Measurements from ENCODE around the gene EIF4H.
A peak's percentile ranks its signal among the peaks of the same experiment; 100 is the strongest.

EIF4H gene

DNA sequence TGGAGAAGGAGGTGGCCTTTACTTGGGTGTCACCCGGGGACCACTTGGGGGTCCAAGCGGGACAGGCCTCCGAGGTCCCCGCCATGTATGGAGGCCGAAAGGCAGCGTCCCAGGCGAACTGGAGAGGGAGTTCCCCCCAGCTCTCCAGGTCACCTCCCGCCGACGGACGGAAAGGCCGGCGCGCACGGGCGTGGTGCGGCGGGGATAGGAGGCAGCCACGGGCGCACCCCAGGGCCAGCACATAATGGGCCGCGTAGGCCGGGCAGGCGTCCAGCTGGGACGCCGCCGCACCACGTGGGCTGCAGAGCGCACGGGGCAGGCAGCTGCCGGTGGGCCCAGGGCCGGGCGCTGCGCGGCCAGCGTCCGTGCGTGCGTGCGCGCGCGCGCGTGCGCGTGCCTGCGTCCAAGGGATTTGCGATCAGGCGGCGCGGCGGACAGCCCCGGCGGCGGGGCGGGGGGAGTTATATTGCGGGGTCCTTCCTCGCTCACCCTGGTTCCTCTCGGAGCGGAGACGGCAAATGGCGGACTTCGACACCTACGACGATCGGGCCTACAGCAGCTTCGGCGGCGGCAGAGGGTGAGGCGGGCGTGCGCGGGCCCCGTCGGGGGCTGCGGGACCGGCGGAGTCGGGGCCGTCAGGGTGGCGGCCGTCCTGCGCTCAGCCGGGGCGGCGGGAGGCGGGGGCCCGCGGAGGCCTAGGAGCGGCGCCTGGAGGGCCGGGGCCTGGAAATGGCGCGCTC lies at the start of gene EIF4H:
Gene EIF4H, plus strand, starts transcription at position 491 of the 740 bp plus-strand sequence. Its CDS starts 28 bp downstream, at position 519.
- Mint-ChIP-seq H3K4me1 (peaks cover 46% of the 10 kb centered on the region), H3K4me3 (peak within 1 kb of the TSS; percentile 92 to 96 (median 96)), H3K27ac (peak within 1 kb of the TSS; percentile 87 to 97 (median 97)), H3K9me3 (no peaks in the 10 kb centered on the region), H3K27me3 (ENCODE audit: low read depth) (no peaks in the 10 kb centered on the region), H3K36me3 (ENCODE audit: low read depth) (peaks cover 17% of the 10 kb centered on the region)
- TF ChIP-seq, protein P1, sequence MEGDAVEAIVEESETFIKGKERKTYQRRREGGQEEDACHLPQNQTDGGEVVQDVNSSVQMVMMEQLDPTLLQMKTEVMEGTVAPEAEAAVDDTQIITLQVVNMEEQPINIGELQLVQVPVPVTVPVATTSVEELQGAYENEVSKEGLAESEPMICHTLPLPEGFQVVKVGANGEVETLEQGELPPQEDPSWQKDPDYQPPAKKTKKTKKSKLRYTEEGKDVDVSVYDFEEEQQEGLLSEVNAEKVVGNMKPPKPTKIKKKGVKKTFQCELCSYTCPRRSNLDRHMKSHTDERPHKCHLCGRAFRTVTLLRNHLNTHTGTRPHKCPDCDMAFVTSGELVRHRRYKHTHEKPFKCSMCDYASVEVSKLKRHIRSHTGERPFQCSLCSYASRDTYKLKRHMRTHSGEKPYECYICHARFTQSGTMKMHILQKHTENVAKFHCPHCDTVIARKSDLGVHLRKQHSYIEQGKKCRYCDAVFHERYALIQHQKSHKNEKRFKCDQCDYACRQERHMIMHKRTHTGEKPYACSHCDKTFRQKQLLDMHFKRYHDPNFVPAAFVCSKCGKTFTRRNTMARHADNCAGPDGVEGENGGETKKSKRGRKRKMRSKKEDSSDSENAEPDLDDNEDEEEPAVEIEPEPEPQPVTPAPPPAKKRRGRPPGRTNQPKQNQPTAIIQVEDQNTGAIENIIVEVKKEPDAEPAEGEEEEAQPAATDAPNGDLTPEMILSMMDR (IDR thresholded peaks at IDR 0.05; ENCODE audit: unreplicated experiment in 3 of 3) = no peak

DNA sequence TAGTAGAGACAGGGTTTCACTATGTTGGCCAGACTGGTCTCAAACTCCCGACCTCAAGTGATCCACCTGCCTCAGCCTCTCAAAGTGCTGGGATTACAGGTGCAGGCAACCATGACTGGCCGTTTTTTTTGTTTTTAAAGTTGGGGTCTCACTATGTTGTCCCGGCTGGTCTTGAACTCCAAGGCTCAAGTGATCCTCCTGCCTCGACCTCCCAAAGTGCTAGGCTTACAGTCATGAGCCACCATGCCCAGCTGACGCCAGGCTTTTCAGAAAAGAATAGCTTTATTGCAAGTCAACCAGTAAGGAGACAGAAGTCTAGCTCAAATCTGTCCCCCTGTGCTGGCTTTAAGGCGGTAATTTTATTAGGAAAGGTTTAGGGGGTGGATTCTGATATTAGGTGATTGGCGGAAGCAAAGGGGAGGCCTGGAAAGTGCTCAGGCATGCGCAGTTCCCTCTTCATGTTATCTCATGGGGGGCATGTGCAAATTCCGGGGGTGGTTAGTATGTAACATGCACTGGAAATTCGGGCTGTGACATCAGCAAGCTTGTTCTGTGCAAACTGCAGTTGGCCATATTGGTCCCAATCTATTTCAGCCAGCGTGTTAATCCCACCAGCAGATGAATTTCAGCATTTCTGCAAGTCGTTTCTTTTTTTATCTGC lies 47.8 kb upstream of the EIF4H start:
- H3K4me3 Mint-ChIP-seq = no peak overlapping the region
- TF ChIP-seq, protein P1 (IDR thresholded peaks at IDR 0.05; ENCODE audit: unreplicated experiment in 3 of 3) = no peak
- no peaks in the 10 kb centered on the region for H3K4me1 Mint-ChIP-seq
- peaks cover 3% of the 10 kb centered on the region for H3K36me3 Mint-ChIP-seq (ENCODE audit: low read depth)
- H3K9me3 Mint-ChIP-seq = no peaks in the 10 kb centered on the region
- no peak overlapping the region for H3K27ac Mint-ChIP-seq
- no peaks in the 10 kb centered on the region for H3K27me3 Mint-ChIP-seq (ENCODE audit: low read depth)

DNA sequence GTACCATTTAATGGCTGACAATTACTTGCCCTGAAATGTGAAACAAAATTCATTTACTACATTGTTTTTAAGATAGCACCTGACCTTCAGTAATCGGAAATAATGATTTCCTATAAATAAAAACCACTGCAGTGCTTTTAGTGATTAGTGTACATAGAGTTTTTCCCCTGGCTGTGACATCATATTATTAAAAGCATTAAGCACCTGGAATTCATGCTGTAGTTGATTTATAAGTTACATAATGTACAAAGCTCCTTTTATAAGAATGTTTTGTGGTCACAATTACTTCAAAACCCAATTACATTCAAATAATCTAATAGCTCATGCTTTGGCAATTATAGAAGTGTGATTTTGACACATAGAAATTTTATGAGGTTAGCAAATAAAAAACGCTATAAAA lies 44.3 kb upstream of the EIF4H start:
- Mint-ChIP-seq H3K27ac (no peak overlapping the region), H3K36me3 (ENCODE audit: low read depth) (no peaks in the 10 kb centered on the region), H3K4me1 (no peaks in the 10 kb centered on the region), H3K27me3 (ENCODE audit: low read depth) (no peaks in the 10 kb centered on the region), H3K4me3 (no peak overlapping the region), H3K9me3 (no peaks in the 10 kb centered on the region)
- TF ChIP-seq, protein P1 (IDR thresholded peaks at IDR 0.05; ENCODE audit: unreplicated experiment in 3 of 3) = no peak

DNA sequence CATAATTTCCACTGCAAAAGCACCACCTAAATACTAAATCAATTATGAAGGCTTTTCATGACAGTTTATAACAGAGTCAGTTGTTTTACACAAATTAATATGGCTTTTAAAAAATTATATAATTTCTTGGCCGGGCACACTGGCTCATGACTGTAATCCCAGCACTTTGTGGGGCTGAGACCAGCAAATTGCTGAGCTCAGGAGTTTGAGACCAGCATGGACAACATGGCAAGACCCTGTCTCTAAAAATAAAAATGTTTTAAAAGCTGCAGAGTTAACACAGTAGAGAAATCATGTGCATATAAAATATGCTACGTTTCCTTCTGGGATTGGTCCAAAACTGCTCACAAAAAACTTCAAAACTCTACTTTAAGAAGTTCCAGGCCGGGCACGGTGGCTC lies 43.6 kb upstream of the EIF4H start:
- Mint-ChIP-seq H3K27ac (no peak overlapping the region), H3K9me3 (no peaks in the 10 kb centered on the region), H3K4me1 (no peaks in the 10 kb centered on the region), H3K4me3 (no peak overlapping the region), H3K36me3 (ENCODE audit: low read depth) (no peaks in the 10 kb centered on the region), H3K27me3 (ENCODE audit: low read depth) (no peaks in the 10 kb centered on the region)
- TF ChIP-seq, protein P1 (IDR thresholded peaks at IDR 0.05; ENCODE audit: unreplicated experiment in 3 of 3) = no peak

DNA sequence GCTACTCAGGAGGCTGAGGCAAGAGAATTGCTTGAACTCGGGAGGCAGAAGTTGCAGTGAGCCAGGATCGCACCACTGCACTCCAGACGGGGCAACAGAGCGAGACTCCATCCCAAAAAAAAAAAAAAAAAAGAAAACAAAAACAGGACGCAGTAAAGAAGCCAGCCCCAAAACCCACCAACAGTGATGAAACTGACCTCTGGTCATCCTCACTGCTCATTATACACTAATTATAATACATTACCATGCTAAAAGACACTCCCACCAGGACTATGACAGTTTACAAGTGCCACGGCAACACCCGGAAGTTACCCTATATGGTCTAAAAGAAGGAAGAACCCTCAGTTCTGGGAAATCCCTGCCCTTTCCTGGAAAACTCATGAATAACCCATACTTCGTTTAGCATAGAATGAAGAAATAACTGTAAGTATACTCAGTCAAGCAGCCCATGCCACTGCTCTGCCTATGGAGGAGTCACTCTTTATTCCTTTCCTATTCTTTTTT lies 40.0 kb upstream of the EIF4H start:
- no peak overlapping the region for H3K27ac Mint-ChIP-seq
- H3K4me3 Mint-ChIP-seq = no peak overlapping the region
- H3K27me3 Mint-ChIP-seq (ENCODE audit: low read depth) = no peaks in the 10 kb centered on the region
- H3K4me1 Mint-ChIP-seq = no peaks in the 10 kb centered on the region
- no peaks in the 10 kb centered on the region for H3K9me3 Mint-ChIP-seq
- H3K36me3 Mint-ChIP-seq (ENCODE audit: low read depth) = no peaks in the 10 kb centered on the region
- TF ChIP-seq, protein P1 (IDR thresholded peaks at IDR 0.05; ENCODE audit: unreplicated experiment in 3 of 3) = no peak
